ENCODE results near the gene P4HA2.

Gene P4HA2

GRCh38 chr5:132246806-132247205 is 19.2 kb upstream of the P4HA2 start:
- no peak for DNase-seq

GRCh38 chr5:132245593-132245992 is 17.9 kb upstream of the P4HA2 start:
- DNase-seq: no peak

- no peak for DNase-seq
Measured at GRCh38 chr5:132243366-132243977, 15.8 kb upstream of the P4HA2 start.

GRCh38 chr5:132239776-132240175 is 12.1 kb upstream of the P4HA2 start:
- no peak for DNase-seq

GRCh38 chr5:132238901-132239500 is 11.3 kb upstream of the P4HA2 start:
- DNase-seq: no peak

GRCh38 chr5:132238169-132238744 is 10.6 kb upstream of the P4HA2 start:
- no peak for DNase-seq

GRCh38 chr5:132237670-132238069 is 10.0 kb upstream of the P4HA2 start:
- no peak for DNase-seq

- no peak for DNase-seq
Measured at GRCh38 chr5:132237141-132237540, 9.5 kb upstream of the P4HA2 start.

- DNase-seq: no peak
Measured at GRCh38 chr5:132235340-132235739, 7.7 kb upstream of the P4HA2 start.

GRCh38 chr5:132234684-132235062 is 7.0 kb upstream of the P4HA2 start:
- DNase-seq: no peak

GRCh38 chr5:132233811-132234683 is 6.4 kb upstream of the P4HA2 start:
- DNase-seq: no peak

GRCh38 chr5:132233081-132233480 is 5.4 kb upstream of the P4HA2 start:
- DNase-seq: no peak

GRCh38 chr5:132232465-132232864 is 4.8 kb upstream of the P4HA2 start:
- no peak for DNase-seq

GRCh38 chr5:132230871-132231270 is 3.2 kb upstream of the P4HA2 start:
- DNase-seq: no peak

- no peak for DNase-seq
Measured at GRCh38 chr5:132229236-132229635, 1.6 kb upstream of the P4HA2 start.

- DNase-seq: no peak
Measured at GRCh38 chr5:132228241-132229035, 785 bp upstream of the P4HA2 start.

GRCh38 chr5:132227235-132227484 is 493 bp downstream of the P4HA2 start:
- no peak for DNase-seq

- DNase-seq: no peak
Measured at GRCh38 chr5:132226516-132227234, 978 bp downstream of the P4HA2 start.

GRCh38 chr5:132225165-132226032 is 2.3 kb downstream of the P4HA2 start:
- DNase-seq: no peak

GRCh38 chr5:132224716-132225115 is 2.9 kb downstream of the P4HA2 start:
- DNase-seq: no peak

- no peak for DNase-seq
Measured at GRCh38 chr5:132223861-132224260, 3.8 kb downstream of the P4HA2 start.

GRCh38 chr5:132222649-132223038 is 5.0 kb downstream of the P4HA2 start:
- DNase-seq: no peak
